HG03575 (cell line): ENCODE data around the gene CLMP.
"Not testable (repeated sequence)": the region's sequence is repeated elsewhere in the genome, so short reads cannot be mapped to it uniquely, and the experiment has no call there.

Source experiments
- ATAC-seq: cut with Tn5 transposase; IDR thresholded peaks from one replicate; pipeline ENCODE4 v1.9.1; 2021; ENCODE audit not compliant: unreplicated experiment, insufficient number of reproducible peaks, low FRiP score; ENCODE audit errors: extremely low read depth

Gene CLMP

DNA sequence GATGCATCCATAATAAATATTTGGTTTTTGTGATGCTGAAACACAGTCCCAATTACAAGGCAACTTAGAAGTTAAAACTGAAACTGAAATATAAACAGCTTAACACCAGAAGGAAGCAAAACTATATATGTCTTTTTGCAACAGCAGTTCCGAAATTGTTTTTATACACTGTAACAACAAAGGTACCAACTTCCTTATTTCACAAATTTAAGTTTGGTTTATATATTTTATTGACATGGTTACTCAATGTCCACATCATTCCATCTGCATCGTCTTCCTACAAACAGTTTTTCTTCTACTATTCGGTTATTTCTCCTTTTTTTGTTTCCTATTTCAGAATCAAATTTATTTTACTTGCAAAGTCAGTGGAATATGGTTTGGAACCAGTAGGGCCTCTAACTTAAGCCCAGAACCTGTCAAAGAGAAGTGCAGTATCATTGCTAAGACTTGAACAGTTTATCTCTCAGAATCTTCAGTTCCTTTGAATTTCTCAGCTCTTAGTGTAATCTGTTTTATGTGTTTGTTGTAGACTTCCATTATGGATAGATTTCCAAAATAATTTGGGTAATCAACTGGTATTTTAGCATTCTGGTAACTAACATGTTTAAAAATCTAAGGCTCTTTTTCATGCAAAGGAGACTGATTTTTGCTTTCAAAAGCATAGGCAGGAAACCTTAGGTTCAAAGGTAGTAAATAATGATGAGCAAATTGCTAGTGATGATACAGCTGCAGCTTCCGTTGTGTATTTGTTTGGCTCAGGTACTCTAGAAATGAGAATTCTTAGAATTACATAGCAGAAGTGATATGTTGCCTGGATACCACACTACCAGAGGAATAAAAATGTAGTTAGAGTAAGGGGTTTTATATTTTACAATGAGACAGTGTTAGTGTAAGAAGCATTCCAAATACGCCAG lies 124.9 kb downstream of the CLMP start:
- peak; percentile 41 for ATAC-seq

DNA sequence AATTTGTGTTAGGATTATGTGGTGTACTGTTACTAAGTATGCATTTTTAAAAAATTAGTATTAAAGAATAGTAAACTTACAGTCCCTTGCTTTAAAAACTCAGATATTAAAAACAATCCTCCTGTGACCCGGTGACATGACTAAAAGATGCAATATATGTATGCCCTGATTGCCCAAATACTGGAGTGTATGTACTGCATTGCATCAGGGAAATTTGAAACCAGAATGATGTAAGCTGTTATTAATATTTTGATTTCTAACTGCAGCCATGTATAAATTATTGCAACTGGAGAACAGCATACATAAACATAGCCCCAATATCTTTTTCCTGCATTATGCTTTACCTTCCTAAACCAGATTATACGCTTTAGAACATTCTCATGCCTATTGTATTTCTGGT lies 129.4 kb downstream of the CLMP start:
- no peak for ATAC-seq

DNA sequence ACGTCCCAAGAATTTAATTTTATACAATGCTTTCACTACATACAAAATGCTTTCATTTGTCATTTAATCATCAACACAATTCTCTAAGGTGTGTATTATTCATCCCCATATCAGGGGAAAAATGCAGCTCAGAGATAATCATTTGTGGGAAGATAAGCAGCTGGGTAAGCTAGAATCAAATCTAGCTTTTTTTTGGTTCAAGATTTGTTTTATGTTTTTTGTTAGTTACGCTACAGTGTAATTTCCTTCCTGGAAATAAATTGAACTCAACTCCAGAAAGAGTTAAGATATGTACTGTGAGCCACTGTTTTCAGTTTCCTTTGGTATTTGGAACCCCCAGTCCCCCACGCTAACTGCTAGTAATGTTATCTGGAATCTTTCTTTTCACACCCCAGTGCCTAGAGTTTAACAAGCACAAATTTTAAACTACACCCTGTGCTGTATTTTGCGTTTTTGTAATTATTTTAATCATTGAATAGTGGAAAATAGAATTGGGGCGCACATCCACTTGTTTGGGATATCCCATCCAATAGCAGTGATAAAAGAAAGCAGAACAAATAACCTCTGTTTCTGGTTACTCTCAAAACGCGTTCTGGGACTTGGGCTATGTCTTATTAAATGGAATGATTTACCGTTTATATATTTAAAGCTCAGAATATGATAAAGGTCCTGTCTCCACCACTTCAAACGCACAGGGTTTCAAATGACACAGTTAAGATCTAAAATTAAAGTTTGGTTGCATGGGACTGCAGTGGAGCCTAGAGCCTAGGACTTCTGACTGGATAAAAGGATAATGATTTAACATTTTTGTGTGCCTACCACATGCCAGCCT lies 131.0 kb downstream of the CLMP start:
- ATAC-seq = no peak

DNA sequence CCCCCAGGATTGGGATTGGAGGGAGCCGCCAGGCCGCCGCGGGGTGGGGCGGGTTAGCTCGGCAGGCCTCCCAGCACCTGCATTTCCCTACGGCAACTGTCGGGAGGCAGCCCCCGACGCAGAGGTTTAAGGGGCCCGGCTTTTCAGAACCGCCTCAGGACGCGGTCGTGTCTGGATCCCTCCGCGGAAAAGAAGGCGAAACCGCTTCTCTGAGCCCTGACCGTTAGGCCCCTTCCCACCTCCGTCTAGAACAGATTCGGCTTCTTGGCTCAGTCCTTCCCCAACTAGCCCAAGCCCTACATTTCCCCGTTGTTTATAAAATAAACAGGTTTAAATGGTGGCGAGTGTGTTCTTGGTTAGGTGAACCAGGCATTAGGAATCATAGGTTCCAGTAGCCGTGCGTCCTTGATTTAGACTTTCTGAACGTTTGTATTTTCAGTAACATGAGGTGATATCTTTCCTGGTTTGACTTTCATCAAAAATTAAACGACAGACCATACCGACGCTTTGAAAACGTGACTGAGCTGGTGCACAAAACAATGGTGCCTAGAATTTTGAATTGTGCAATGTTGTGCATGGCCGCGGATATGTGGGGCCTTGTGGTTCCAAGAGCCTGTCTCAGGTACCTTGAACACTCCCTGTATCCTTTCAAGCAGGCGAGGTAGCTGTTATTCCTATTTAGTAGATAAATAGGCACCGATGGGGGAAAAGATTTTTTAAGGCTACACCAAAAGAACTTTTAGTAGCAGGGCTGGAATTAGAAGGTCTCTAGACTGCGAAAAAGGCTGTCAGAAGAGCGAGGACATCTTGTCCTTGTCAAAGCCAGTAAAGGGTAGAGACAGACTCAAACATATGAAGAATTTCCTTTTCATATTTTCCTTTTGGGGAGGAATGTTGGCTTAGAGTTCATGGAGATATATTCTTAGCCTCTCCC lies 131.9 kb downstream of the CLMP start:
- no peak for ATAC-seq

DNA sequence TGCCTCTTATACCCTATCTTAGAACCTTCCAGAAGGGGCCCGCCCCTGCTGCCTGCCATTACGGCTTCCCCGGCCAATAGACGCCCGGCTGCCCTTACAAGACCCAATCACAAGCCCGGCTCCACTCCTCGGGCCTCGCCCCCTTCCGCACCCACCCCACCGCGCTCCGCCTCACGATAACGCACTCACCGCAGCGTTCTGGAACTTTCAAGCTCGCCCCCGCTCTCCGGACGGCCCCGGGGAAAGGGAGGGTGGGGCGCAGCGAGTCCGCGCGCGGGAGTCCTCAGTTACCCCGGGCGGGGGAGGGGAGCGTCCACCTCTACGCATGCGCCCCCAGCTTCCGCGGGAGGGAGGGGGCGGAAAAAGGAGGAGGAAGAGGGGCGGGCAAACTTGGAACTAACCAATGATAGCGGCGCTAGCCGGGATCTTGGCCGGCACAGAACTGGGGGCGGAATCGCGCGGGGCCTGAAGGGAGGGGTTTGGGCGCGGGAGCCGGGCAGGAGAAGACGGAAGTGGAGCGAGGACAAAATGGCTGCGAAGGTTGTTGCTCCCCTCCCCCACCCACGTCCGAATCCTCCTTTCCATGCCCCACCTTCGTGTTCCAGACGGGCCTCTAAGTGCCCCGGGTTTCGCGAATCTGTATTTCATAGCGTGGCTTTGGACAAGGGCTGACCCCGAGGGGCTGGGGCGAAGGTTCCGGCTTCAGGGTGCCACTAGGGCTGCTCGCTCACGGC lies 132.7 kb downstream of the CLMP start:
- peak; percentile 49 for ATAC-seq

DNA sequence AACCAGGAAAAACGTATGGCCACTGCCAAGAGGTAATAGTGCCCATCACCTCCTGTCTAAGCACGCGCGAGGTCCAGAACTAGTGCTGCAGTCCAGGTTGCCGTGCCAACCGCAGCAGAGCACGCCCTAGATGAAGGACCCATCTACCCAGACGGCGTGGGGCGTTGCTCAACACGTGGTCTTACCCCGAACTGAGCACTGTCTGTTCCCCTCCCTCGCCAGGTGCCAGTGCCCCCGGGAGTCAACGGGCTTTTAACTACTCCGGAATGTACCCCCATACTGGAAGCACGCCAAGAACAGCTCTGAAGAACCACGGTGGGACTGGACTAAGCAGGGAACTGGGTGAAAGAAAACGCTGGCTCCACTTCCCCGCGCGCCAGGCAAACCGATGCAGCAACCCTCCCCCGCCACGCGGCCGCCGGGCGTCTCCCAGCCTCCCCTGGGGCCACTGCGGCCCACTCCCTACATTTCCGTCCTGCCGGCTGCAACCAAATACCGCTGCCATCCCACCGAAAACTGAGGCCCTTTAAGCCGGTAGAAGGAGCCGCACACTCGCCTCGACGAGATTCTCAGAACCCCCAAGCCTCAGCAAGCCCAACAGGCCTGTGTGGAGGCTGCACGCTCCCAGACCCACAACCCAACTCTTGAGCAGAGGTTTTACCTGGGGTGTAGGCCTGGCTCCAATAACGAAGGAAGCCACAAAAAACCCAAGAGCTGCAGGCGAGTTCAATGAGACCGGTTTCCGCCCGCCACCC lies 133.5 kb downstream of the CLMP start, which contains the start of gene HSPA8:
TSS of gene HSPA8 (minus strand) at position 734 of the 755 bp plus-strand sequence. CDS start 812 bp downstream, outside the sequence.
- ATAC-seq = no peak

DNA sequence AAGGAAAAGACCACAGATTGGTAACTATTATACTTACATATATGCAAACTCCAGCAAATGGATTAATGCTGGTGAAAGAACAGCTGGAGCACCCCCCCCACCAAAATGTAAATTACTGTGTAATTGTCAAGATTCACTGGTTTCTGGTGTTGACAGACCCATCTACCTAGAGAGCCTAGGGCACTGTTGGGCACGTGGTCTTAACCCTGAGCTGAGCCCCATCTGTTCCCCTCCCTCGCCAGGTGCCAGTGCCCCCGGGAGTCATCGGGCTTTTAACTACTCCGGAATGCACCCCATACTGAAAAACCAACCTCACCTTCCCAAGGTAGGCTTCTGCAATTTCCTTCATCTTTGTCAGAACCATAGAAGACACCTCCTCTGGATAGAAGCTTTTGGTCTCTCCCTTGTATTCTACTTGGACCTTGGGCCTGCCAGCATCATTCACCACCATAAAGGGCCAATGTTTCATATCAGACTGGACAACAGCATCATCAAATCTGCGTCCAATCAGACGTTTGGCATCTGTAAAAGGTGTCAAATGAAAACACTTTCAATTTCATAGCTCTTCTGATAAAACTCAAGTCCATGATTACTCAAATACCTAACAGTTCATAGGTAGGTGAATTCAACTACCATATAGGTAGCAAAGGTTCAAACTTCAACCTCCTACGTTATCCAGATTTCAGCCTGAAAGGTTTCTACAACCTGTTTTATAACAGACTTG lies 134.6 kb downstream of the CLMP start:
- ATAC-seq = no peak

DNA sequence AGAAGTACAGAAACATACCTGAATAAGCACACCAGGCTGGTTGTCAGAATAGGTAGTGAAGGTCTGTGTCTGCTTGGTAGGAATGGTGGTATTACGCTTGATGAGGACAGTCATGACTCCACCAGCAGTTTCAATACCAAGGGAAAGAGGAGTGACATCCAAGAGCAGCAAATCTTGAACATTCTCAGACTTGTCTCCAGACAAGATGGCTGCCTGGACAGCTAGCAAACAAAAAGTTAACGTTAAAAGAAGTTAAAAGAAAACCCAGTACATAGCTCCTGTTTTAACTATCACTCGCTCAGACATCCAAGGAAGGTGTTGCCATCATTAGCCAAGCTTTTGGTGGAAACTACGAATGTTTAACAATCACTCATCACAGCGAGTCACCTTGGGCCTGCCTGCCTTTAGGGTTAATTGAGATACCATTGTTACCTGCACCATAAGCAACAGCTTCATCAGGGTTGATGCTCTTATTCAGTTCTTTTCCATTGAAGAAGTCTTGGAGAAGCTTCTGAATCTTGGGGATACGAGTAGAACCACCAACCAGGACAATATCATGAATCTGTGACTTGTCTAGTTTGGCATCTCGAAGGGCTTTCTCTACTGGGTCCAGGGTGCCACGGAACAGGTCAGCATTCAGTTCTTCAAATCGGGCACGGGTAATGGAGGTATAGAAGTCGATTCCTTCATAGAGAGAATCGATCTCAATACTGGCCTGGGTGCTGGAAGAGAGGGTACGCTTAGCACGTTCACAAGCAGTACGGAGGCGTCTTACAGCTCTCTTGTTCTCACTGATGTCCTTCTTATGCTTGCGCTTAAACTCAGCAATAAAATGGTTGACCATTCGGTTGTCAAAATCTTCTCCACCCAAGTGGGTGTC lies 135.8 kb downstream of the CLMP start:
- ATAC-seq = not testable (repeated sequence)

DNA sequence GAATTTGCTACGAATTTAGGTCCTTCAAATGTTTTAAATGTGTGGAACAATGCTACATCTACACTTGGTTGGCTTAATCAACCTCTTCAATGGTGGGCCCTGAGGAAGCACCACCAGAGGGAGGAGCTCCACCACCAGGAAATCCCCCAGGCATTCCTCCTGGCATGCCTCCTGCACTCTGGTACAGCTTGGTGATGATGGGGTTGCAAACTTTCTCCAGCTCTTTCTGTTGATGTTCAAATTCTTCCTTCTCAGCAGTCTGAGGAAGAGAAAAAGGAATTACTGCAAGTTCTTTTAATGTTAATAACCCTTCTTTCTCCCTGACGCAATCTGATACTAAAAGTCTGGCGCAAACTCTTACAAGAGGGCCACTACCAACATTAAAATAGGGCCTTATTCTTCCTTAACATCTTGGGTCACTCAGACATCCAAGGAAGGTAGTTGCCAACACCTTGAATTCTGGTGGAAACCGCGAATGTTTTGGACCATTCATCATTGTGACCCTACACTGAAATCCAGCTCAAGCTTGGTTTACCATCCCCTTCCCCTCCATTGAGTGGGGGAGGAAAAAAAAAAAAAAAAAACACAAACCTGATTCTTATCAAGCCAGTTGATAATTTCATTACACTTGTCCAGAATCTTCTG lies 137.3 kb downstream of the CLMP start:
- ATAC-seq = no peak

DNA sequence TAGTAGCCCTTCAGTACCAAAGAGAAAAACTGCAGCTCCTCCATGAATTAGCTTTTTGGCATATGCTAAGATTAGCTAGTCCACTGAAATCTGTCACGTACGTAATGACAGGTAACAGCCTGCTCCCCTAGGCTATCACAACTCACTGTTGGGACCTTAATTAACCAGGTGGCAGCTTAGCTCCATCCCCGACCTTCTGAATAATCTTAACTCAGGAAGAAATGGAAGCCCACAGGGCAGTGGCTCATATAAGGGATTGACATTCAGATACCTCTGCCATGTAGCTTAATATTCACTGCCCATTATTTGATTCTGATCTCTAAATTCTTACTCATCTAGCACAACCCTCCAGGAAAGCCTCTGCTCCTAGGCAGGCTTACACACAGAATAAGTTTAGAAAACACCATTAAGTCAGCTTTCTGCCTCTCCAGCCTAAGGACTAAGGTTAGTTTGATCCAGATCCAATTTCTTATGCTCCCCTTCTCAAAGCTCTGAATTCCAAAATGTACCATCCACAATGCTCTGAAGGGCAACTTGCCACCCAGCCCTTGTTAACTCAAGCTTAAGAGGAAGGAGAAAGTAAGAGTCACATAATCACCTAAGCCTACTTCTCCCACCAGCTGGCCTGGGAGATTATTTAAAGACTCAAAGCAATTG lies 138.1 kb downstream of the CLMP start:
- no peak for ATAC-seq

DNA sequence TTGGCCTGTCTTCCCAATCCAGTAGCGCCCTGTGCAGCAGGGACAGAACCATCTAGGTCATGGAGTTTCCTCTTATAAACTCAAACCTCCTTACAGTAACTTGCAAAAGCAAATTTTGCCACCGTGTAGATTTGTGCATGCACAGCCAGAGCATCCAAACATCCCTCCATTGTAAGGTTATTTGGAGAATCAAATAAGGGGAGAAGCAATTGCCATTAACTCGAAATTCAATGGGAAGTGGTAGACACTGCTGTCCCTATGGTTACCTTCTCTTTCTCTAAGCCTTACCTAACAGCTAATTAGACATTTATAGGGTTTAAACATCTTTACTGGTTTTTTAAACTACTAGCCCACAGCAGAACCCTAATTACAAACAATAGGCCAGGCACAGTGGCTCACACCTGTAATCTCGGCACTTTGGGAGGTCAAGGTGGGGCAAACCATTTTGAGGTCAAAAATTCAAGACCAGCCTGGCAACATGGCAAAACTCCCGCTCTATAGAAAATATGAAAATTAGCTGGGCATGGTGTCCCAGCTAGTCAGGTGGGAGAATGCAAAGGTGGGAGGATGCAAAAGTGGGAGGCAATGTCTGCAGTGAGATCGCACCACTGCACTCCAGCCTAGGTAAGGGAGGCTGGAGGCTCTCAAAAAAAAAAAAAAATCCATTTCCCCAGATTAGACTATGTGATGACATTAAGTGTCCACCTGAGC lies 139.7 kb downstream of the CLMP start:
- ATAC-seq = no peak

DNA sequence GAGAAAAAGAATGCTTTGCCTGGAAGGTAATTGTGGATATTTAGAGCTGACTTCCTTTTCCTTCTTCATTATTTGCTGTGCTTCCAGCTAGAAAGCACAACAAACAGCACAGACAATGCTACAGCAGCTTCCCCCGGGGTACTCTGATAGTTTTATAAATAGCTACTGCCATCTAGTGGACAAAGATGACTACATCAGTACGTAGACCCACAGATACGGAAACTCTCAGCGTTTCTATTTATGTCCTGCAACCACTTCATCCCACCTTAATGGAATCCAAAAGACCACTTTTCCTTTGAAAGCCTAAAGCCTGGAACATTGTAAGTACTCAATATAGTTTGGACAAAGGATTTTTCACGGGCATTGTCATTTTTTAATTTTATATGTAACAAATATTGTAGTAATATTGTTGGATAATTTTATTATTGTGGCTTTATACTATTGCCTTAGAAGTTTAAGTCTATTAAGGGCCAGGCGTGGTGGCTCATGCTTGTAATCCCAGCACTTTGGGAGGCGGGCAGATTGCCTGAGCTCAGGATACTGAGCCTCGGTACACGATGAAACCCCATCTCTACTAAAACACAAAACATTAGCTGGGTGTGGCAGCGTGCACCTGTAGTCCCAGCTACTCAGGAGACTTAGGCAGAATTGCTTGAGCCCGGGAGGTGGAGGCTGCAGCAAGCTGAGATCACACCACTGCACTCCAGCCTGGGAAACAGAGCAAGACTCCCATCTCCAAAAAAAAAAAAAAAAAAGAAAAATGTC lies 140.6 kb downstream of the CLMP start:
- peak; percentile 73 for ATAC-seq

DNA sequence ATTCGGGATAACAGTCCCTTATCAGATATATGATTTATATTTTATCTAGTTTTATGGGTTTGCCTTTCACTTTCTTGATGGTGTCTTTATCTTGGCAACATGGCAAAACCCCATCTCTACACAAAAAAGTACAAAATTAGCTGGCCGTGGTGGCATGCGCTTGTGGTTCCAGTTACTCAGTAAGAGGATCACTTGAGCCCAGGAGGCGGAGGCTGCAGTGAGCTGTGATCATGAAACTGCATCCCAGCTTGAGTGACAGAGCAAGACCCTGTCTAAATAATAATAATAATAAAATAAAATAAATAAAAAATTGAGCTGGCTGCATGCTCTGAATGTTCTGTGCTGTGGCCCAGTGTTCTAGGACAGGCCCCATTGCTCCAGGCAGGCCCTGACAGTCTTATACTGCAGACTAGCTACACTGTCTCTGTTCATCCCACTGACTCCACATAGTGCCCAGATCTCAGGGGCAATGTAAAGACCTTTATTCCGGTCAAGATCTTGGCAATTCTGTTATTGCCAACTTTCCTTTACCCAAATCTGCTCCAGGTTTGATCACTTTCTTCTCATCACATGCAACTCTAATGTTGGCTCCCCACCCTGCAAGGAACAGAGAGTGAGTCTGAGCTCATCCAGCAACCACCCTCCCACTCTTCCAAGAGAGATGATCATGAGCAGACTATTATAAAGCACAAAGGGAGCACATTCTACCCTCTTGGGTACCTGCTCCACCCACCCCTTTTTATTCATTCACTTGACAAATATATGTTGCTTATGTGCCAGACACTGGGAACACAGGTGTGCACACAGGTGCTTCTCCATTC lies 141.9 kb downstream of the CLMP start:
- ATAC-seq = no peak
